ENCODE results near the gene HVCN1. TPM values are rescaled to one million over a fixed set of nuclear protein-coding genes. Genes with fewer than 3 reads are reported as not detected.
A peak's percentile ranks its signal among the peaks of the same experiment; 100 is the strongest.

The HVCN1 gene
- total and polyA plus RNA-seq, 2 of the 13 experiments (the other 11 are each of a cell fraction or from before 2014, with no cell fraction given), result 0.49 to 1.3 TPM

- TF ChIP-seq TMF1 (CRISPR knock-in tag; IDR thresholded peaks at IDR 0.05; ENCODE audit: low read depth) (no peak), ZNF414 (CRISPR knock-in tag; IDR thresholded peaks at IDR 0.05) (0 out of 2 replicates have a peak, but pooled peaks have one; percentile 31), MZF1 (CRISPR knock-in tag; IDR thresholded peaks at IDR 0.05; ENCODE audit: borderline replicate concordance) (no peak), BRCA1 (CRISPR knock-in tag; IDR thresholded peaks at IDR 0.05) (no peak), FOXP4 (CRISPR knock-in tag; IDR thresholded peaks at IDR 0.05) (0 out of 2 replicates have a peak, but pooled peaks have one; percentile 19)
- TF ChIP-seq, protein P1, sequence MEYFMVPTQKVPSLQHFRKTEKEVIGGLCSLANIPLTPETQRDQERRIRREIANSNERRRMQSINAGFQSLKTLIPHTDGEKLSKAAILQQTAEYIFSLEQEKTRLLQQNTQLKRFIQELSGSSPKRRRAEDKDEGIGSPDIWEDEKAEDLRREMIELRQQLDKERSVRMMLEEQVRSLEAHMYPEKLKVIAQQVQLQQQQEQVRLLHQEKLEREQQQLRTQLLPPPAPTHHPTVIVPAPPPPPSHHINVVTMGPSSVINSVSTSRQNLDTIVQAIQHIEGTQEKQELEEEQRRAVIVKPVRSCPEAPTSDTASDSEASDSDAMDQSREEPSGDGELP (IDR thresholded peaks at IDR 0.05; ENCODE audit: borderline replicate concordance, low read depth), result peak; percentile 90
These were observed 15.8 kb upstream of the HVCN1 start (continued) for GRCh38 chr12:110704750-110705149.

DNA sequence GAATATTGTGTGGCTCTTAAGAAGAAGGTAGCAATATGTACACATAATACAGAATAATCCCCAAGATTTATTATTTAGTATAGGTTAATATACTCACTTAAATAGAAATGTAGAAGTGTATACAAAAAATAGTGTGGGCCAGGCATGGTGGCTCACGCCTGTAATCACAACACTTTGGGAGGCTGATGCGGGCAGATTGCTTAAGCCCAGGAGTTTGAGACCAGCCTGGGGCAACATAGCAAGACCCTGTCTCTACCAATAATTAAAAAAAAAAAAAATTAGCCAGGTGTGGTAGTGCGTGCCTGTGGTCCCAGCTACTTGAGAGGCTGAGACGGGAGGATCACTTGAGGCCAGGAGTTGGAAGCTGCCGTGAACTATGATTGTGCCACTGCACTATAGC is 15.3 kb upstream of the HVCN1 start:
- H3K4me2 ChIP-seq (ENCODE audit: low read depth, low read length), result no peak overlapping the region
- no peak overlapping the region for H3K27ac ChIP-seq (ENCODE audit: extremely low read length, insufficient read depth, low read length)
- H3K9ac ChIP-seq (ENCODE audit: insufficient read depth, low read depth, low read length), result no peak overlapping the region
- H3K79me2 ChIP-seq (ENCODE audit: insufficient read depth, low read length), result no peaks in the 10 kb centered on the region
- CTCF ChIA-PET (ENCODE audit: low intra/inter-chr PET ratio, low total read pairs), result interaction anchor here (1.5 kb wide), 2 partner anchors 122 to 184 kb away, joined by 4 to 16 read pairs; no protein-coding TSS in a partner anchor
- DNase-seq (ENCODE audit: low spot score), result no peak
- H3K9me3 ChIP-seq (ENCODE audit: low read length), result no peaks in the 10 kb centered on the region
- intact Hi-C loops (cut with micrococcal nuclease; ENCODE audit: unreplicated experiment) (loop anchor here (1.0 kb wide), 1 partner anchor 122 kb away; no protein-coding TSS in a partner anchor), in situ Hi-C loops (cut with HindIII; ENCODE audit: extremely low pct_ligation_motif_present, low pct_unique_long_range_greater_than_20kb) (loop anchor here (5.0 kb wide), 1 partner anchor 123 kb away; no protein-coding TSS in a partner anchor)
- ATAC-seq, result no peak
- no peaks in the 10 kb centered on the region for H3K36me3 ChIP-seq (replicated peaks in 1 of 2; ENCODE audit: control insufficient read depth in 1 of 2, insufficient read depth in 2 of 2, low read length in 2 of 2)
- peaks cover 19% of the 10 kb centered on the region for H3K4me1 ChIP-seq (ENCODE audit: insufficient read depth, low read length)
- no peak overlapping the region for H3K4me3 ChIP-seq (replicated peaks in 1 of 3; ENCODE audit: insufficient read depth in 1 of 3, low read depth in 2 of 3, low read length in 3 of 3)
- no TSS peak for BruUV-seq (replicated peaks)
- H3K27me3 ChIP-seq (ENCODE audit: control insufficient read depth in 1 of 2, insufficient read depth in 2 of 2, low read length in 2 of 2), result 0 out of 5 replicates have a peak, but pooled peaks cover 0 to 6% of the 10 kb centered on the region in 2 experiments
- POLR2A ChIA-PET, result interaction anchor here (0.6 kb wide), 2 partner anchors 123 to 126 kb away, joined by 3 to 4 read pairs; no protein-coding TSS in a partner anchor
- 46% methylated on average over 5 of the region's 5 CpGs for WGBS (ENCODE audit: low lambda C conversion rate)
- no peaks in the 10 kb centered on the region for H4K20me1 ChIP-seq (ENCODE audit: insufficient read depth, low read length)
- no peak overlapping the region for H2AFZ ChIP-seq (ENCODE audit: low read length)
- FAIRE-seq, result no peak
- TF ChIP-seq HNF1A (IDR thresholded peaks at IDR 0.05; ENCODE audit: low read depth) (no peak), HNF1A (CRISPR knock-in tag; IDR thresholded peaks at IDR 0.05; ENCODE audit: borderline replicate concordance) (no peak), ZNF232 (CRISPR knock-in tag; IDR thresholded peaks at IDR 0.05; ENCODE audit: borderline replicate concordance) (no peak), WIZ (CRISPR knock-in tag; IDR thresholded peaks at IDR 0.05) (no peak), ZMYM2 (CRISPR knock-in tag; IDR thresholded peaks at IDR 0.05) (no peak), ZNF879 (CRISPR knock-in tag; IDR thresholded peaks at IDR 0.05) (no peak), NAIF1 (CRISPR knock-in tag; IDR thresholded peaks at IDR 0.05; ENCODE audit: borderline replicate concordance) (no peak), ZNF749 (CRISPR knock-in tag; IDR thresholded peaks at IDR 0.05; ENCODE audit: borderline replicate concordance) (no peak)
